BE2C (cell line): ENCODE measurements around the gene ATG2B.

Source experiments
- DNase-seq: peaks from one replicate; pipeline ENCODE4 v3.0.0-alpha.2; 2020
- H3K27me3 ChIP-seq: fragments of 250-450 bp; sonication (Bioruptor Pico); 2 replicates; pipeline ENCODE4 v1.5.1; 2020; ENCODE audit warnings: mild to moderate bottlenecking
- H3K36me3 ChIP-seq: fragments of 250-450 bp; sonication (Bioruptor Pico); 2 replicates; pipeline ENCODE4 v1.5.1; 2020; ENCODE audit warnings: mild to moderate bottlenecking
- H3K4me1 ChIP-seq: fragments of 250-450 bp; sonication (Bioruptor Pico); 2 replicates; pipeline ENCODE4 v1.5.1; 2020
- H3K4me3 ChIP-seq: 2 replicates; pipeline ENCODE4 v1.5.1; 2011; ENCODE audit warnings: low read depth, low read length
- H3K9me3 ChIP-seq: fragments of 250-450 bp; sonication (Bioruptor Pico); 2 replicates; pipeline ENCODE4 v1.5.1; 2020
- CTCF ChIP-seq: IDR thresholded peaks from 2 replicates; pipeline ENCODE4 v1.5.1; 2012; ENCODE audit warnings: mild to moderate bottlenecking, low read depth, low read length

ATG2B gene

GRCh38 chr14:96393071-96393691, 30.0 kb upstream of the ATG2B start:
- Histone ChIP-seq H3K4me3 (no peak overlapping the region), H3K36me3 (no peaks in the 10 kb centered on the region), H3K27me3 (no peaks in the 10 kb centered on the region), H3K4me1 (peaks cover 4% of the 10 kb centered on the region; the same call in 1 of the 2 replicates), H3K9me3 (no peaks in the 10 kb centered on the region)
- no peak for DNase-seq
- TF ChIP-seq CTCF, result no peak

- Histone ChIP-seq H3K9me3 (no peaks in the 10 kb centered on the region), H3K4me1 (peaks cover 4% of the 10 kb centered on the region; the same call in 1 of the 2 replicates), H3K36me3 (no peaks in the 10 kb centered on the region), H3K27me3 (no peaks in the 10 kb centered on the region), H3K4me3 (peak overlapping the region; percentile 81)
- peak; percentile 99 for DNase-seq
- no peak for TF ChIP-seq CTCF
These were observed 28.4 kb upstream of the ATG2B start for GRCh38 chr14:96391293-96392118.

- Histone ChIP-seq H3K9me3 (no peaks in the 10 kb centered on the region), H3K36me3 (no peaks in the 10 kb centered on the region), H3K27me3 (no peaks in the 10 kb centered on the region), H3K4me1 (peaks cover 4% of the 10 kb centered on the region; the same call in 1 of the 2 replicates), H3K4me3 (peak overlapping the region; percentile 81)
- TF ChIP-seq CTCF, result no peak
- no peak for DNase-seq
These were observed 27.8 kb upstream of the ATG2B start for GRCh38 chr14:96390965-96391292.

GRCh38 chr14:96385385-96385784, 22.2 kb upstream of the ATG2B start:
- H3K36me3 ChIP-seq, result peaks cover 17% of the 10 kb centered on the region
- DNase-seq, result no peak
- TF ChIP-seq CTCF, result no peak

GRCh38 chr14:96384740-96385139, 21.6 kb upstream of the ATG2B start:
- H3K4me1 ChIP-seq, result no peaks in the 10 kb centered on the region
- peaks cover 17% of the 10 kb centered on the region for H3K36me3 ChIP-seq
- no peak overlapping the region for H3K4me3 ChIP-seq
- no peak for DNase-seq
- H3K27me3 ChIP-seq, result no peaks in the 10 kb centered on the region
- H3K9me3 ChIP-seq, result no peaks in the 10 kb centered on the region
- TF ChIP-seq CTCF, result no peak

More at GRCh38 chr14:96385385-96385784, 22.2 kb upstream of the ATG2B start:
- H3K4me3 ChIP-seq, result no peak overlapping the region
- no peaks in the 10 kb centered on the region for H3K4me1 ChIP-seq
- no peaks in the 10 kb centered on the region for H3K9me3 ChIP-seq
- H3K27me3 ChIP-seq, result no peaks in the 10 kb centered on the region

GRCh38 chr14:96384053-96384452, 20.9 kb upstream of the ATG2B start:
- DNase-seq, result no peak
- Histone ChIP-seq H3K4me1 (no peaks in the 10 kb centered on the region), H3K4me3 (no peak overlapping the region), H3K36me3 (peaks cover 17% of the 10 kb centered on the region), H3K27me3 (no peaks in the 10 kb centered on the region), H3K9me3 (no peaks in the 10 kb centered on the region)
- TF ChIP-seq CTCF, result no peak
